Epithelial cell of esophagus (primary cell): ENCODE measurements around the gene UTS2.

Experiments used
- DNase-seq: peaks from one replicate; pipeline ENCODE4 v3.0.0; 2010; ENCODE audit warnings: low read depth
- H3K4me3 ChIP-seq: 2 replicates; pipeline ENCODE4 v1.5.1; 2011; ENCODE audit warnings: mild to moderate bottlenecking, low read length, control low read depth
- TF ChIP-seq, protein P1 (sequence below): IDR thresholded peaks from 2 replicates; pipeline ENCODE4 v1.5.1; 2011; ENCODE audit warnings: low read depth, mild to moderate bottlenecking, low read length, control low read depth, inconsistent platforms; ENCODE audit not compliant: insufficient read depth; ENCODE audit errors: missing control alignments

Gene UTS2

GRCh38 chr1:7890853-7891252, 38.0 kb upstream of the UTS2 start:
- no peak for DNase-seq
- TF ChIP-seq, protein P1, sequence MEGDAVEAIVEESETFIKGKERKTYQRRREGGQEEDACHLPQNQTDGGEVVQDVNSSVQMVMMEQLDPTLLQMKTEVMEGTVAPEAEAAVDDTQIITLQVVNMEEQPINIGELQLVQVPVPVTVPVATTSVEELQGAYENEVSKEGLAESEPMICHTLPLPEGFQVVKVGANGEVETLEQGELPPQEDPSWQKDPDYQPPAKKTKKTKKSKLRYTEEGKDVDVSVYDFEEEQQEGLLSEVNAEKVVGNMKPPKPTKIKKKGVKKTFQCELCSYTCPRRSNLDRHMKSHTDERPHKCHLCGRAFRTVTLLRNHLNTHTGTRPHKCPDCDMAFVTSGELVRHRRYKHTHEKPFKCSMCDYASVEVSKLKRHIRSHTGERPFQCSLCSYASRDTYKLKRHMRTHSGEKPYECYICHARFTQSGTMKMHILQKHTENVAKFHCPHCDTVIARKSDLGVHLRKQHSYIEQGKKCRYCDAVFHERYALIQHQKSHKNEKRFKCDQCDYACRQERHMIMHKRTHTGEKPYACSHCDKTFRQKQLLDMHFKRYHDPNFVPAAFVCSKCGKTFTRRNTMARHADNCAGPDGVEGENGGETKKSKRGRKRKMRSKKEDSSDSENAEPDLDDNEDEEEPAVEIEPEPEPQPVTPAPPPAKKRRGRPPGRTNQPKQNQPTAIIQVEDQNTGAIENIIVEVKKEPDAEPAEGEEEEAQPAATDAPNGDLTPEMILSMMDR = no peak
- H3K4me3 ChIP-seq = no peak overlapping the region

GRCh38 chr1:7888248-7889081, 35.6 kb upstream of the UTS2 start:
- no peak overlapping the region for H3K4me3 ChIP-seq
- TF ChIP-seq, protein P1 = no peak
- no peak for DNase-seq

- peak overlapping the region; percentile 0 for H3K4me3 ChIP-seq
- DNase-seq = peak; percentile 86
- TF ChIP-seq, protein P1 = no peak
Measured at GRCh38 chr1:7886405-7886745, 33.5 kb upstream of the UTS2 start.

DNA sequence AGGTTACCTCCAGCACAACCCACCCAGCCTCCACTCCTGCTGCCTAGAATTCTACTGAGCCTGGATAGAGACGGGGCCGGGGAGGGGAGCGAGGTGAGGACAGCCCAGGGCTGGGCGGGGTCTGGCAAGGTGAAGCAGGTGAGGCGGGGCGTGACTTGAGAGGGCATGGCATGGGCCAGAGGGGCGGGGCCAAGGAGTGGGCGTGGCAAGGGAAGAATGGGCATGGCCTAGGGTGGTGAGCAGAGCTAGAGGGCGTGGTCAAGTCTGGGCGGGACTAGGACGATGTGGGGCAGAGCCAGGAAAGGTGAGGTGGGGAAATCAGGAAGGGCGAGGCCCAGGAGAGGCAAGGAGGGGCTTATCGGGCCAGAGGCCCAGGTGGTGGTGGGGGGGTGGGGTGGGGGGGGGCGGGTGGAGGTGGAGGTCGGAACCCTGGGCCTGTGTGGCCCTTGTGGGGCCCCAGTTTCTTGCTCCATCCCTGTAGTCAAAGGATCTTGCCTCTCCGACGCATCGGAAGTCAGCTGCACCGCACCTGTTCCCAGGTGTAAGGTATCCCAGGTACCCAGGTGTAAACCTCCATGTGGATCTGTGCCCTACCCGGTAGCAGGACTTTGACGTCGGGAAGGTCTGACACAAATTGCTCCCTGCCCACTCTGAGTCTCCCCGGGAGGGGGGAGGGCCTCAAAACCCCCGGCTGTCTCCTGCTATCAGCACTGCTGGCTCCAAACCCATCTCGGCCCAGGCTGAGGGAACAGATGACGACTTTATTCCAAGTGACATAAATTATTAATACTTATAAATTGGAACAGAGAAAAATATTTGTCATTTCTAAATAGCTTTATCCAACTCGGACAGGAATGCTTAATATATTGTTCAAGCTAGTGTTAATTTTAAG, 32.9 kb upstream of the UTS2 start:
- peak; percentile 74 for DNase-seq
- peak overlapping the region; percentile 7 for H3K4me3 ChIP-seq

GRCh38 chr1:7884757-7885156, 31.9 kb upstream of the UTS2 start:
- no peak for DNase-seq
- no peak overlapping the region for H3K4me3 ChIP-seq
- TF ChIP-seq, protein P1 = no peak

More for the DNA sequence above, 32.9 kb upstream of the UTS2 start:
- TF ChIP-seq, protein P1 = no peak

DNA sequence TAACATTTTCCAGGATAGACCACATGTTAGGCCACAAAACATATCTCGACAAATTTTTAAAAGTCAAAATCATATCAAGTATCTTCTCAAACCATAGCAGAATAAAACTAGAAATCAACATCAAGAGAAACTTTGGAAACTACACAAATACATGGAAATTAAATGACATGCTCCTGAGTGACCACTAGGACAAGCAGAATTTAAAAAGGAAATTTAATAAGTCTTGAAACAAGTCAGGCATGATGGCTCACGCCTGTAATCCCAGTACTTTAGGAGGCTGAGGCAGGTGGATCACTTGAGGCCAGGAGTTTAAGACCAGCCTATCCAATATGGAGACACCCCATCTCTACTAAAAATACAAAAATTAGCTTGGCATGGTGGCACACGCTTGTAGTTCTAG, 26.4 kb upstream of the UTS2 start:
- TF ChIP-seq, protein P1 = no peak
- DNase-seq = no peak
- H3K4me3 ChIP-seq = no peak overlapping the region
